Right cardiac atrium (tissue), 5 donors: ENCODE data around the gene NEK7. TPM values are rescaled to one million over a fixed set of nuclear protein-coding genes. Genes with fewer than 3 reads are reported as not detected.

Experiments
- ATAC-seq, 2 donors: fragments of 200-7000 bp; cut with Tn5 transposase; one replicate each; pipeline versions ENCODE4 v1.8.0 to v1.9.1; 2020; ENCODE audit warnings: moderate library complexity in 2 of 2, mild to moderate bottlenecking in 1 of 2
- DNase-seq, 3 donors: peaks; one replicate each; pipeline ENCODE4 v3.0.0-alpha.2; 2020
- H3K27ac ChIP-seq: one replicate; pipeline ENCODE4 v1.5.1; 2013; ENCODE audit warnings: mild to moderate bottlenecking, low read length, control low read depth, moderate library complexity
- H3K27me3 ChIP-seq: one replicate; pipeline ENCODE4 v1.6.1; 2013; ENCODE audit not compliant: control insufficient read depth, insufficient read depth
- H3K4me1 ChIP-seq: one replicate; pipeline ENCODE4 v1.6.1; 2013; ENCODE audit warnings: low read length; ENCODE audit not compliant: control insufficient read depth, insufficient read depth
- H3K4me3 ChIP-seq: one replicate; pipeline ENCODE4 v1.5.1; 2013; ENCODE audit warnings: low read length, control low read depth
- H3K9me3 ChIP-seq: one replicate; pipeline ENCODE4 v1.6.1; 2013; ENCODE audit warnings: low read length; ENCODE audit not compliant: control insufficient read depth
- WGBS: extraction: QIAGEN DNeasy Blood & Tissue Kit; methylation state at CpG from one replicate; pipeline ENCODE4 v1.1.7; 2013; 5-methylcytosine and 5-hydroxymethylcytosine counted together
- intact Hi-C, 4 donors: fragments of 100-400 bp; cut with DNase I; formaldehyde crosslinking; loops; one replicate each; pipeline versions ENCODE4 v1.11.0 to v1.14.0; 2022 to 2023
- polyA plus RNA-seq: library from polyadenylated mRNA; stranded (reverse); fragments of 200-250 nt; gene quantifications from one replicate; pipeline ENCODE4 v1.2.3, GENCODE V29; 2013
- total RNA-seq, 4 donors: library from RNA; stranded (reverse); fragmentation: NEBNext Ultra II Directional; extraction: Animal tissue kit (Norgen Biotek cat#: 25700); gene quantifications; one replicate each; pipeline ENCODE4 v1.2.1, GENCODE V29; 2021
- donor health status: healthy with polysubstance abuse.
- donor health status: DM: no; HTN: yes; CAD: no.
- donor health status: DM: no; HTN: no; CAD: no.
- donor health status: DM: no; HTN: yes; CAD: no; lungs with severe emphysema.
- donor health status: DM: yes; HTN: yes; CAD: no.

Gene NEK7
- total and polyA plus RNA-seq, 5 donors = 57.6 to 276 (median 173) TPM

- DNase-seq = no peak
- H3K9me3 ChIP-seq = no peaks in the 10 kb centered on the region
- intact Hi-C loops = loop anchor here in 1 of 4 donors (10.0 kb wide), 1 partner anchor 104 kb away; no protein-coding TSS in a partner anchor
- H3K4me1 ChIP-seq = peaks cover 4% of the 10 kb centered on the region
- no peak overlapping the region for H3K4me3 ChIP-seq
- no peak for ATAC-seq
- WGBS = 43% methylated on average over 3 of the region's 3 CpGs
- H3K27ac ChIP-seq = no peak overlapping the region
- no peaks in the 10 kb centered on the region for H3K27me3 ChIP-seq
These were observed 112.2 kb downstream of the NEK7 start for GRCh38 chr1:198268784-198269645.

GRCh38 chr1:198269646-198269940, 112.8 kb downstream of the NEK7 start:
- Histone ChIP-seq H3K27ac (no peak overlapping the region), H3K4me1 (peaks cover 3% of the 10 kb centered on the region)
- intact Hi-C loops = loop anchor here in 1 of 4 donors (10.0 kb wide), 1 partner anchor 105 kb away; no protein-coding TSS in a partner anchor

GRCh38 chr1:198270273-198270828, 113.6 kb downstream of the NEK7 start:
- DNase-seq (no peak), ATAC-seq (no peak)
- H3K27ac ChIP-seq = peak overlapping the region; percentile 64
- intact Hi-C loops = no loop called here
- H3K9me3 ChIP-seq = no peaks in the 10 kb centered on the region
- no peaks in the 10 kb centered on the region for H3K27me3 ChIP-seq
- H3K4me1 ChIP-seq = peaks cover 3% of the 10 kb centered on the region
- WGBS = 52% methylated on average over 1 of the region's 1 CpG
- no peak overlapping the region for H3K4me3 ChIP-seq

More at GRCh38 chr1:198269646-198269940, 112.8 kb downstream of the NEK7 start:
- no peaks in the 10 kb centered on the region for H3K27me3 ChIP-seq
- DNase-seq (no peak), ATAC-seq (no peak)
- no peak overlapping the region for H3K4me3 ChIP-seq
- 84% methylated on average over 1 of the region's 1 CpG for whole genome bisulfite sequencing
- no peaks in the 10 kb centered on the region for H3K9me3 ChIP-seq

- no peak for ATAC-seq
- Histone ChIP-seq H3K4me3 (no peak overlapping the region), H3K4me1 (peaks cover 3% of the 10 kb centered on the region), H3K9me3 (no peaks in the 10 kb centered on the region), H3K27ac (no peak overlapping the region), H3K27me3 (no peaks in the 10 kb centered on the region)
- no peak for DNase-seq
- intact Hi-C loops = no loop called here
These were observed 114.7 kb downstream of the NEK7 start for GRCh38 chr1:198271467-198271866.

GRCh38 chr1:198272492-198272891, 115.7 kb downstream of the NEK7 start:
- Histone ChIP-seq H3K4me3 (no peak overlapping the region), H3K4me1 (peaks cover 3% of the 10 kb centered on the region), H3K27ac (no peak overlapping the region), H3K27me3 (no peaks in the 10 kb centered on the region), H3K9me3 (no peaks in the 10 kb centered on the region)
- peak; percentile 58 to 60 for ATAC-seq
- 13% methylated on average over 1 of the region's 1 CpG for WGBS
- intact Hi-C loops = no loop called here
- DNase-seq = no peak

- WGBS = 79% methylated on average over 1 of the region's 1 CpG
- Histone ChIP-seq H3K27me3 (no peaks in the 10 kb centered on the region), H3K9me3 (no peaks in the 10 kb centered on the region), H3K27ac (no peak overlapping the region), H3K4me3 (no peak overlapping the region), H3K4me1 (peaks cover 3% of the 10 kb centered on the region)
- intact Hi-C loops = no loop called here
- ATAC-seq = no peak
- no peak for DNase-seq
These were observed 117.0 kb downstream of the NEK7 start for GRCh38 chr1:198273748-198274295.

- H3K4me1 ChIP-seq = peaks cover 3% of the 10 kb centered on the region
- 70% methylated on average over 1 of the region's 1 CpG for WGBS
- H3K4me3 ChIP-seq = no peak overlapping the region
- H3K27me3 ChIP-seq = no peaks in the 10 kb centered on the region
- intact Hi-C loops = no loop called here
- ATAC-seq (no peak), DNase-seq (no peak)
- H3K9me3 ChIP-seq = no peaks in the 10 kb centered on the region
- no peak overlapping the region for H3K27ac ChIP-seq
These were observed 118.8 kb downstream of the NEK7 start for GRCh38 chr1:198275597-198275996.

- 88% methylated on average over 1 of the region's 1 CpG for WGBS
- H3K4me3 ChIP-seq = no peak overlapping the region
- ATAC-seq (no peak), DNase-seq (no peak)
- H3K9me3 ChIP-seq = no peaks in the 10 kb centered on the region
- H3K4me1 ChIP-seq = no peaks in the 10 kb centered on the region
- H3K27ac ChIP-seq = no peak overlapping the region
- intact Hi-C loops = no loop called here
- no peaks in the 10 kb centered on the region for H3K27me3 ChIP-seq
These were observed 119.4 kb downstream of the NEK7 start for GRCh38 chr1:198276241-198276640.

GRCh38 chr1:198278943-198279342, 122.1 kb downstream of the NEK7 start:
- H3K9me3 ChIP-seq = no peaks in the 10 kb centered on the region
- 89% methylated on average over 1 of the region's 1 CpG for WGBS
- ATAC-seq (no peak), DNase-seq (no peak)
- no peak overlapping the region for H3K27ac ChIP-seq
- no peaks in the 10 kb centered on the region for H3K27me3 ChIP-seq
- H3K4me3 ChIP-seq = no peak overlapping the region
- peaks cover 2% of the 10 kb centered on the region for H3K4me1 ChIP-seq
- intact Hi-C loops = no loop called here

GRCh38 chr1:198280080-198280479, 123.3 kb downstream of the NEK7 start:
- ATAC-seq = no peak
- intact Hi-C loops = no loop called here
- Histone ChIP-seq H3K27me3 (no peaks in the 10 kb centered on the region), H3K4me3 (no peak overlapping the region), H3K4me1 (peaks cover 2% of the 10 kb centered on the region), H3K27ac (no peak overlapping the region), H3K9me3 (no peaks in the 10 kb centered on the region)
- WGBS = 96% methylated on average over 2 of the region's 2 CpGs
- DNase-seq = no peak

- no peaks in the 10 kb centered on the region for H3K27me3 ChIP-seq
- WGBS = 83% methylated on average over 1 of the region's 1 CpG
- intact Hi-C loops = no loop called here
- H3K9me3 ChIP-seq = no peaks in the 10 kb centered on the region
- ATAC-seq (no peak), DNase-seq (no peak)
- H3K4me3 ChIP-seq = no peak overlapping the region
- no peak overlapping the region for H3K27ac ChIP-seq
- peaks cover 2% of the 10 kb centered on the region for H3K4me1 ChIP-seq
These were observed 125.1 kb downstream of the NEK7 start for GRCh38 chr1:198281911-198282310.
